GM12873 (cell line): ENCODE data around the gene C1orf52.

Experiments used
- TF ChIP-seq, protein P1 (sequence below): IDR thresholded peaks from 2 replicates; pipeline ENCODE4 v1.5.1; 2012; ENCODE audit warnings: low read depth, mild to moderate bottlenecking, moderate library complexity, low read length, control low read depth; ENCODE audit not compliant: insufficient read depth; ENCODE audit errors: missing control alignments

Gene C1orf52

DNA sequence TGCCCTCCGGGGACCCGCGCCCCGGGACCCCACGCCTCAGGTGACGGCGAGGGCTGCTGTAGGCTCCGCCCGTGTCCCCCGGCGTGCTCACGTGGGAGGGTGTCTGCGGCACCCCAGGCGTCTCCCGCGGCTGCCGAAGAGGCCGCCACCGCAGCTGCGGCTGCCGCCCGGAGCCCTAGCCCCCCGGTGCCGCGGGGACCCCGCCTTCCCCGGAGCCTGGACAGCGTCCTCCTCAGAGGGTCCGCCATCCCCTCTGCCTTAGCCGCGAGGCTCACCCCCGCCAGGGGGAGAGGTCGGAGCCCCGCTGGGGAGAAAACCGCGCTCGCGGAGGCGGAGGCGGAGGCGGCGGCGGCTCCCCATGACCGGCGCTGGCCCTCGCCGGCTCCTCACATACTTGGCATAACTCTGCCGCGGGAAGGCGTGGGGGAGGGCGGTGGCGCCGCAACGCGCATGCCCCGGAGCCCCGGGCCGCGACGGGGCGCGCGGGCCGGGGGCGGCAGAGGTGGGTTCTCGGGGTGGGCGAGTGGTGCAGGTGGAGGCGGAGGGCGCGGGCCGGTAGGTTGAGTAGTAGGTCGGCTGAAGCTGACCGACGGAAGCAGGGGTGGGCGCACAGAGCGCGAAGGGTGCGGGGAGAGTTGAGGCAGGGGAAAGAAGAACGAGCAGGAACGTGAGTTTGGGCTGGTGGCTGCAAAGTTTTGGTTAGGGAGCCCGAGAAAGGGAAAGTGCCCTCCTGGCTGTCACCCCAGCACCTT, 57.9 kb downstream of the C1orf52 start:
- TF ChIP-seq, protein P1, sequence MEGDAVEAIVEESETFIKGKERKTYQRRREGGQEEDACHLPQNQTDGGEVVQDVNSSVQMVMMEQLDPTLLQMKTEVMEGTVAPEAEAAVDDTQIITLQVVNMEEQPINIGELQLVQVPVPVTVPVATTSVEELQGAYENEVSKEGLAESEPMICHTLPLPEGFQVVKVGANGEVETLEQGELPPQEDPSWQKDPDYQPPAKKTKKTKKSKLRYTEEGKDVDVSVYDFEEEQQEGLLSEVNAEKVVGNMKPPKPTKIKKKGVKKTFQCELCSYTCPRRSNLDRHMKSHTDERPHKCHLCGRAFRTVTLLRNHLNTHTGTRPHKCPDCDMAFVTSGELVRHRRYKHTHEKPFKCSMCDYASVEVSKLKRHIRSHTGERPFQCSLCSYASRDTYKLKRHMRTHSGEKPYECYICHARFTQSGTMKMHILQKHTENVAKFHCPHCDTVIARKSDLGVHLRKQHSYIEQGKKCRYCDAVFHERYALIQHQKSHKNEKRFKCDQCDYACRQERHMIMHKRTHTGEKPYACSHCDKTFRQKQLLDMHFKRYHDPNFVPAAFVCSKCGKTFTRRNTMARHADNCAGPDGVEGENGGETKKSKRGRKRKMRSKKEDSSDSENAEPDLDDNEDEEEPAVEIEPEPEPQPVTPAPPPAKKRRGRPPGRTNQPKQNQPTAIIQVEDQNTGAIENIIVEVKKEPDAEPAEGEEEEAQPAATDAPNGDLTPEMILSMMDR, result no peak

DNA sequence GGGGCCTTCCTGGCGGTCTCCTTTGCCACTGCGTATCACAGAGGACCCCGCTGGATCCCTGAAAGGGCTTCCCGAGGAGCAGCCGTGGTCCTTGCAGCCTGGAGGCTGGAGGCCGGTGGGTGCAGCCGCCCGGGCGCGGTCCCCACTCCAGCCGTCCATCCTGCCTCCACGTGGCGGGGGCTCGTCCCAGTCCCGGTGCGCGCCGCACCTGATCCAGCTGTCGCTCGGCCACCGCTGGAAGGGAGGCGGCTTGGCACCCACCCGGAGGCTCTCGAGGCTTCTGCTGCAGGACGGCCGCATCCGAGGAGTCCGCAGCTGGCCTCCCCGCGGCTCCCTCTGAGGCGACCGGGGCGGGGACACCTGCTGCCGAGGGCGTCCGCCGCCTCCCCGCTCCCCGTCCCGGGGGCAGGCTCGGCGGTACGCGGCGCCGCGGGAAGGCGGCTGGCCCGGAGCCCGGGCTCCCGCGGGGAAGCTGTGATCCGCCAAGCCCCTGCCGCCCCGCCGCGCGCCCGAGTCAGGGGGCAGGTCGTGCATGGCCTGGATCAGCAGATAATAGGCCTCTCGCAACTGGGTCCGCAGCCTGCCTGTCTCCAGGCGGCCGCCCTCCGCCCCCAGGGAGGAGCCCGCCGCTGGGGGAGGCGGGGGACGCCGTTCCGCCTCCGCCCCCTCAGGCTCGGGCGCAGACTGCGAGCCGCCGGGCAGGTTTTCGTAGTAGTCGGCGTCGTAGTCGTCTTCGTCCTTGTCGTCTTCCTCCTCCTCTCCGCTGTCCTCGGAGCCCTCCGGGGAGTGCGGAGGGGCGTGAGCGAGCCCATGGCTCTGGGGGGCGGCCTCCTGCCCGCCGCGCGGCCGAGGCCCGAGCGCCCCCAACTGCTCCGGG, 58.8 kb downstream of the C1orf52 start, which contains the start of gene SYDE2:
SYDE2 (minus strand) TSS at position 554 of the 877 bp plus-strand sequence; CDS start at position 534, 20 bp downstream.
- TF ChIP-seq, protein P1, result no peak
